Activated T-helper 1 cell treated with Interleukin-2 at 50 U/mL for 16 hours (primary cell): ENCODE measurements around the gene LRRC8C.
A peak's percentile ranks its signal among the peaks of the same experiment; 100 is the strongest.

Experiments
- DNase-seq: peaks from one replicate; pipeline ENCODE4 v3.0.0-alpha.2; 2020; ENCODE audit warnings: low read depth

LRRC8C gene

GRCh38 chr1:89732643-89733222 lies 99.8 kb downstream of the LRRC8C start:
- no peak for DNase-seq

- no peak for DNase-seq
Observed at GRCh38 chr1:89733748-89734147, 100.8 kb downstream of the LRRC8C start.

GRCh38 chr1:89734442-89734841 lies 101.5 kb downstream of the LRRC8C start:
- DNase-seq: no peak

GRCh38 chr1:89735479-89735878 lies 102.6 kb downstream of the LRRC8C start:
- DNase-seq: no peak

- no peak for DNase-seq
Observed at GRCh38 chr1:89736937-89737733, 104.2 kb downstream of the LRRC8C start.

GRCh38 chr1:89737985-89738510 lies 105.1 kb downstream of the LRRC8C start:
- no peak for DNase-seq

- no peak for DNase-seq
Observed at GRCh38 chr1:89739013-89739843, 106.3 kb downstream of the LRRC8C start.

- DNase-seq: no peak
Observed at GRCh38 chr1:89739844-89740216, 106.9 kb downstream of the LRRC8C start.

GRCh38 chr1:89743788-89744187 lies 110.9 kb downstream of the LRRC8C start:
- DNase-seq: no peak

GRCh38 chr1:89746424-89747149 lies 113.7 kb downstream of the LRRC8C start:
- DNase-seq: no peak

GRCh38 chr1:89753761-89754160 lies 120.8 kb downstream of the LRRC8C start:
- no peak for DNase-seq

- DNase-seq: no peak
Observed at GRCh38 chr1:89754518-89754917, 121.6 kb downstream of the LRRC8C start.

- no peak for DNase-seq
Observed at GRCh38 chr1:89755591-89755990, 122.7 kb downstream of the LRRC8C start.

GRCh38 chr1:89757532-89757931 lies 124.6 kb downstream of the LRRC8C start:
- DNase-seq: peak; percentile 10

- DNase-seq: no peak
Observed at GRCh38 chr1:89758156-89758555, 125.2 kb downstream of the LRRC8C start.

- DNase-seq: no peak
Observed at GRCh38 chr1:89759036-89759435, 126.1 kb downstream of the LRRC8C start.

- DNase-seq: no peak
Observed at GRCh38 chr1:89760496-89760895, 127.6 kb downstream of the LRRC8C start.

GRCh38 chr1:89761338-89761737 lies 128.4 kb downstream of the LRRC8C start:
- DNase-seq: no peak

GRCh38 chr1:89761901-89762300 lies 129.0 kb downstream of the LRRC8C start:
- no peak for DNase-seq

GRCh38 chr1:89762386-89762778 lies 129.5 kb downstream of the LRRC8C start:
- DNase-seq: no peak

- DNase-seq: peak; percentile 77
Observed at GRCh38 chr1:89762779-89763648, 130.1 kb downstream of the LRRC8C start.
